BLaER1 (cell line): ENCODE results near the gene SPSB3.

ENCODE experiments used
- H3K27ac ChIP-seq: shearing (Covaris generic); formaldehyde crosslinking; 2 replicates; pipeline ENCODE4 v1.8.1; 2022
- H3K27me3 ChIP-seq: shearing (Covaris generic); formaldehyde crosslinking; 2 replicates; pipeline ENCODE4 v1.8.1; 2022
- H3K36me3 ChIP-seq: shearing (Covaris generic); formaldehyde crosslinking; 2 replicates; pipeline ENCODE4 v1.8.1; 2022
- H3K4me1 ChIP-seq: shearing (Covaris generic); formaldehyde crosslinking; 2 replicates; pipeline ENCODE4 v1.8.1; 2022
- H3K4me2 ChIP-seq: shearing (Covaris generic); formaldehyde crosslinking; 2 replicates; pipeline ENCODE4 v1.8.1; 2022
- H3K4me3 ChIP-seq: shearing (Covaris generic); formaldehyde crosslinking; 2 replicates; pipeline ENCODE4 v1.8.1; 2022
- H3K9ac ChIP-seq: shearing (Covaris generic); formaldehyde crosslinking; 2 replicates; pipeline ENCODE4 v1.8.1; 2022
- H3K9me3 ChIP-seq: shearing (Covaris generic); formaldehyde crosslinking; 2 replicates; pipeline ENCODE4 v1.8.1; 2022
- H4K20me1 ChIP-seq: shearing (Covaris generic); formaldehyde crosslinking; 2 replicates; pipeline ENCODE4 v1.8.1; 2022
- Cebpa-rat ChIP-seq: shearing (Covaris generic); IDR thresholded peaks from 2 replicates; pipeline ENCODE4 v1.8.1; 2022

SPSB3 gene

GRCh38 chr16:1770328-1771187 is 11.8 kb downstream of the SPSB3 start:
- peak overlapping the region; percentile 97 for H3K4me3 ChIP-seq
- H3K4me1 ChIP-seq, result peaks cover 29% of the 10 kb centered on the region
- H3K9me3 ChIP-seq, result no peaks in the 10 kb centered on the region
- H3K27me3 ChIP-seq, result no peaks in the 10 kb centered on the region
- H3K27ac ChIP-seq, result peak overlapping the region; percentile 97
- peaks cover 59% of the 10 kb centered on the region for H3K36me3 ChIP-seq
- H3K9ac ChIP-seq, result peak overlapping the region; percentile 98
- peak overlapping the region; percentile 98 for H3K4me2 ChIP-seq
- TF ChIP-seq Cebpa-rat, result no peak
- H4K20me1 ChIP-seq, result peaks cover 54% of the 10 kb centered on the region

DNA sequence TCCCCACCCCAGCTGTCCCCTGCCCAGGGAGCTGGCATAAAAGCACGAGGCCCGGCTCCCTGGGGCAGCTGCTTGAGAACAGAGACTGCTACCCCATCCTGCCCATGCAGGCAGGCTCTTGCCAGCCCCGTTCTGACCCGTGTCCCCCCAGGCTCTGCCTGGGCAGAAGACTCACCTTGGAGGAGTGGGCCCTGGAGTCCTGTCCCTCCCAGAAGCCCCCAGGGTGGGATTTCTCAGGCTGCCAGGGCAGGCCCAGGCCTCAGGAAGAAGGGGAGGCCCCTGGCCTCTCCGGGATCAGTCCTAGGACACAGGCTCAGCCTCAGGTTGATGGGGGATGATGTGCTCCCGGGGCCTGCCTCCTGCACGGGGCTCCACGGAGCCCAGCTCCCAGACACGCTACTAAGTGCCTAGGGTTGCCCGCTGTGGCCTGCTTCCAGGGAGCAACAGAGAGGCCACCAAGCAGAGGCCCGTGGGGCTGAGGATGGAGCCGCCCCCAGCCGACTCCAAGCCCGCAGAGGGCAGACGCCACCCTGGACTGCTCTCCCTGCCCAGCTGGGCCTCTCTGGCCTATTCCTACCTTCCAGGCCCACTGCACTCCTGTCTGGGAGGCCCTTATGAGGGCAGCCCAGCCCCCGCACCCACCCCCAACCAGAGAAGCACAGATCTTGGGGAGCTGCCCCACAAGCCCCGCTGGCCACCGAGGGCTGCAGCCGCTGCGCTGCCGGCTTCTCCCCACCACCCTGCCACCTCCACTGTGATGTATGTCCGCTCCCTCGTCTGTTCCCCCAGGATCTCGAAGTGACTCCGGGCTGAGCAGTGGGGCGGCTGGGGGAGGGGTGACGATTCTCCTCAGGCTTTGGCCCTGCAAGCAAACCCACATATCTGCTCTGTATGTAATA is 12.7 kb downstream of the SPSB3 start:
- peaks cover 45% of the 10 kb centered on the region for H4K20me1 ChIP-seq
- H3K9me3 ChIP-seq, result no peaks in the 10 kb centered on the region
- peaks cover 59% of the 10 kb centered on the region for H3K36me3 ChIP-seq
- H3K4me1 ChIP-seq, result peaks cover 20% of the 10 kb centered on the region
- peak overlapping the region; percentile 35; the same call in 1 of the 2 replicates for H3K27ac ChIP-seq
- no peaks in the 10 kb centered on the region for H3K27me3 ChIP-seq
- peak overlapping the region; percentile 98; the same call in 1 of the 2 replicates for H3K9ac ChIP-seq
- H3K4me3 ChIP-seq, result no peak overlapping the region
- no peak for TF ChIP-seq Cebpa-rat
- H3K4me2 ChIP-seq, result peak overlapping the region; percentile 98

GRCh38 chr16:1768767-1769401 is 13.5 kb downstream of the SPSB3 start:
- Histone ChIP-seq H3K9me3 (no peaks in the 10 kb centered on the region), H4K20me1 (peaks cover 37% of the 10 kb centered on the region)
- TF ChIP-seq Cebpa-rat, result no peak

DNA sequence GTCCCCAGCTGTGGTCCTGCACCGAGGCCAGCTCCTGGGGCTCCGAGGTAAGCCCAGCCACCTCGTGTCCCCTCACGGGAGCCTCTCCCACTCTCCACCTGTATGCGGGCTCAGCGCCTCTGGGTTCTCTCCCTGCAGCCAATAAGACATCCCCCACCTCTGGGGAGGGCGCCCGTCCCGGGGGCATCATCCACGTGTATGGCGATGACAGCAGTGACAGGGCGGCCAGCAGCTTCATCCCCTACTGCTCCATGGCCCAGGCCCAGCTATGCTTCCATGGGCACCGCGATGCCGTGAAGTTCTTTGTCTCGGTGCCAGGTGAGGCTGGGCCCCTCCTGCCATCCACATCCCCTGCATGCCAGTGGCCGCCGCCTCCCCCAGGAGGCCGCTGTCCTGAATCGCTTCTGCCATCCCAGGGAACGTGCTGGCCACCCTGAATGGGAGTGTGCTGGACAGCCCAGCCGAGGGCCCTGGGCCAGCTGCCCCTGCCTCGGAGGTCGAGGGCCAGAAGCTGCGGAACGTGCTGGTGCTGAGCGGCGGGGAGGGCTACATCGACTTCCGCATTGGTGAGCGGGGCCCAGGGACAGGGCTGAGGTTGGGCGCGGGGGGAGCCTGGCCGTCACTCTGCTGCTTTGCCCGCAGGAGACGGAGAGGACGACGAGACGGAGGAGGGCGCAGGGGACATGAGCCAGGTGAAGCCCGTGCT is 14.2 kb downstream of the SPSB3 start:
- Histone ChIP-seq H3K4me1 (peaks cover 23% of the 10 kb centered on the region), H3K4me2 (no peak overlapping the region), H3K4me3 (no peak overlapping the region), H4K20me1 (peaks cover 36% of the 10 kb centered on the region), H3K27ac (no peak overlapping the region), H3K36me3 (peaks cover 70% of the 10 kb centered on the region), H3K9ac (no peak overlapping the region), H3K9me3 (no peaks in the 10 kb centered on the region), H3K27me3 (no peaks in the 10 kb centered on the region)
- no peak for TF ChIP-seq Cebpa-rat

More at GRCh38 chr16:1768767-1769401, 13.5 kb downstream of the SPSB3 start:
- Histone ChIP-seq H3K4me3 (no peak overlapping the region), H3K4me1 (peaks cover 18% of the 10 kb centered on the region), H3K9ac (no peak overlapping the region), H3K36me3 (peaks cover 67% of the 10 kb centered on the region), H3K27ac (no peak overlapping the region), H3K27me3 (no peaks in the 10 kb centered on the region), H3K4me2 (no peak overlapping the region)

GRCh38 chr16:1767116-1767994 is 15.0 kb downstream of the SPSB3 start:
- Histone ChIP-seq H3K4me1 (peaks cover 32% of the 10 kb centered on the region), H3K27me3 (no peaks in the 10 kb centered on the region), H3K9ac (no peak overlapping the region), H3K27ac (no peak overlapping the region), H4K20me1 (peaks cover 45% of the 10 kb centered on the region), H3K36me3 (peaks cover 72% of the 10 kb centered on the region), H3K9me3 (no peaks in the 10 kb centered on the region), H3K4me2 (no peak overlapping the region), H3K4me3 (no peak overlapping the region)
- TF ChIP-seq Cebpa-rat, result no peak

DNA sequence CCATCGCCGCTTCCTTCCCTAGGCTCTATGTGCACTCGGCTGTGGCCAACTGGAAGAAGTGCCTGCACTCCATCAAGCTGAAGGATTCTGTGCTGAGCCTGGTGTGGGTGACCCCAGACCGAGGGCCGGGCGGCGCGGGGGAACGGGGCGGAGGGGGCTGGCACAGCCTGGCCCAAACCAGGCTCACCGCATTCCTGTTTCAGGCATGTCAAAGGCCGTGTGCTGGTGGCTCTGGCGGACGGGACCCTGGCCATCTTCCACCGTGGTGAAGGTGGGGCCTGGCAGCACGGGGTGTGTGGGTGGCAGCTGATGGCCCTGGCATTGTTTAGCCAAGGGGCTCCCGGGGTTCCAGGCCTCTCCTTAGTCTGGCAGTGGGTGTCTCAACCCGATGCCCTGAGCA is 15.7 kb downstream of the SPSB3 start:
- Histone ChIP-seq H3K4me1 (peaks cover 38% of the 10 kb centered on the region), H3K9ac (no peak overlapping the region), H3K27ac (no peak overlapping the region), H3K4me3 (no peak overlapping the region), H3K9me3 (no peaks in the 10 kb centered on the region), H3K36me3 (peaks cover 72% of the 10 kb centered on the region), H3K27me3 (no peaks in the 10 kb centered on the region), H4K20me1 (peaks cover 51% of the 10 kb centered on the region), H3K4me2 (no peak overlapping the region)
- TF ChIP-seq Cebpa-rat, result no peak

DNA sequence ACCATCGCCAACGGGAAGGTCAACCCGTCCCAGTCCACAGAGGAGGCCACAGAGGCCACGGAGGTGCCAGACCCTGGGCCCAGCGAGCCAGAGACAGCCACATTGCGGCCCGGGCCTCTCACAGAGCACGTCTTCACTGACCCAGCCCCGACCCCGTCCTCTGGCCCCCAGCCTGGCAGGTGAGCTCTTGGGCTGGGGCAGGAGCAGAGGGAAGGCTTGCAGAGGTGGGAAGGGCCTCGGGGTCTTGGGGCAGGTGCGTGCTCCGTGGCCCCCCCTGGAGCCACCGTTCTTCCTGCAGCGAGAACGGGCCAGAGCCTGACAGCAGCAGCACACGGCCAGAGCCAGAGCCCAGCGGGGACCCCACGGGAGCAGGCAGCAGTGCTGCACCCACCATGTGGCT is 16.1 kb downstream of the SPSB3 start:
- Histone ChIP-seq H3K4me1 (peaks cover 43% of the 10 kb centered on the region), H3K36me3 (peaks cover 72% of the 10 kb centered on the region), H4K20me1 (peaks cover 52% of the 10 kb centered on the region), H3K9me3 (no peaks in the 10 kb centered on the region), H3K4me2 (no peak overlapping the region), H3K27me3 (no peaks in the 10 kb centered on the region), H3K27ac (no peak overlapping the region), H3K4me3 (no peak overlapping the region), H3K9ac (no peak overlapping the region)
- TF ChIP-seq Cebpa-rat, result no peak

DNA sequence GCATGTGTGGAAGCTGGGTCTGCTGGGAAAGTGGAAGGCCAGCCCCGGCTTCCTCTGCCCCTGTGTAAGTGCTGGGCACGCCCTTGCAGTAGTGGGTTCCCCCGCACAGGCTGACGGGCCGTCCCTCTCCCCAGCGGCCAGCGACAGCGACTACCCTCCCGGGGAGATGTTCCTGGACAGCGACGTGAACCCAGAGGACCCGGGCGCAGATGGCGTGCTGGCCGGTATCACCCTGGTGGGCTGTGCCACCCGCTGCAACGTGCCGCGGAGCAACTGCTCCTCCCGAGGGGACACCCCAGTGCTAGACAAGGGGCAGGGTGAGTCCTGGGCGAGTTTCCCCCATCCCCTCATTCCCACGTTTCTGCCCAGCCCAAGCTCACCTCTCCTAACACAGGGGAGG is 16.5 kb downstream of the SPSB3 start:
- H3K4me3 ChIP-seq, result no peak overlapping the region
- TF ChIP-seq Cebpa-rat, result no peak
- no peak overlapping the region for H3K4me2 ChIP-seq
- peaks cover 76% of the 10 kb centered on the region for H3K36me3 ChIP-seq
- no peaks in the 10 kb centered on the region for H3K9me3 ChIP-seq
- H3K9ac ChIP-seq, result no peak overlapping the region
- no peak overlapping the region for H3K27ac ChIP-seq
- H4K20me1 ChIP-seq, result peaks cover 55% of the 10 kb centered on the region
- H3K4me1 ChIP-seq, result peaks cover 47% of the 10 kb centered on the region
- no peaks in the 10 kb centered on the region for H3K27me3 ChIP-seq
